Measurements from ENCODE around the gene OVCA2.

DNA sequence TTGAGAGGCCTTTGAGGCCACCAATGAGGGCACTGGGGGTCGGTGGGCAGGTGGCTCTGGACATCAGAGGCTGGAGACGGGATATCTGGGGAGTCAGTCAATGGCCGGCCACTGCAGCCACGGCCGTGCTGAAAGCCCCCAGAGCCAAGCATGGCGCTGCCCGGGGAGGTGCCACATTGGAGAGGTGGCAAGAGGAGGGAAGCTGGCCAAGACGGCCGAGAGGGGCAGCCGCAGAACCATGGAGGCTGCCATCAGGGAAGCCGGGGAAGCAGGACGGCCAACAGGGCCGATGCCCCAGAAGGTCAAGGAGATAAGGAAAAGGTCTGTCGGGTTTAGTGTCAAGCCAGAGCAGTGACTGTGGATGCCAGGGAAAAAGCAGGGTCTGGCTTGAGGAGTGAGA, 26.5 kb upstream of the OVCA2 start:
- TF ChIP-seq, protein P1, sequence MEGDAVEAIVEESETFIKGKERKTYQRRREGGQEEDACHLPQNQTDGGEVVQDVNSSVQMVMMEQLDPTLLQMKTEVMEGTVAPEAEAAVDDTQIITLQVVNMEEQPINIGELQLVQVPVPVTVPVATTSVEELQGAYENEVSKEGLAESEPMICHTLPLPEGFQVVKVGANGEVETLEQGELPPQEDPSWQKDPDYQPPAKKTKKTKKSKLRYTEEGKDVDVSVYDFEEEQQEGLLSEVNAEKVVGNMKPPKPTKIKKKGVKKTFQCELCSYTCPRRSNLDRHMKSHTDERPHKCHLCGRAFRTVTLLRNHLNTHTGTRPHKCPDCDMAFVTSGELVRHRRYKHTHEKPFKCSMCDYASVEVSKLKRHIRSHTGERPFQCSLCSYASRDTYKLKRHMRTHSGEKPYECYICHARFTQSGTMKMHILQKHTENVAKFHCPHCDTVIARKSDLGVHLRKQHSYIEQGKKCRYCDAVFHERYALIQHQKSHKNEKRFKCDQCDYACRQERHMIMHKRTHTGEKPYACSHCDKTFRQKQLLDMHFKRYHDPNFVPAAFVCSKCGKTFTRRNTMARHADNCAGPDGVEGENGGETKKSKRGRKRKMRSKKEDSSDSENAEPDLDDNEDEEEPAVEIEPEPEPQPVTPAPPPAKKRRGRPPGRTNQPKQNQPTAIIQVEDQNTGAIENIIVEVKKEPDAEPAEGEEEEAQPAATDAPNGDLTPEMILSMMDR (IDR thresholded peaks at IDR 0.05), result no peak
- TF ChIP-seq EP300 (IDR thresholded peaks at IDR 0.05) (no peak), CBX2 (IDR thresholded peaks at IDR 0.05; ENCODE audit: borderline replicate concordance, low read depth) (no peak), HDAC2 (IDR thresholded peaks at IDR 0.05) (no peak), ZFP36 (IDR thresholded peaks at IDR 0.05; ENCODE audit: borderline replicate concordance, partially characterized antibody) (no peak), POLR2A (IDR thresholded peaks at IDR 0.05; ENCODE audit: low read length) (no peak)
- TF ChIP-seq, protein P2, sequence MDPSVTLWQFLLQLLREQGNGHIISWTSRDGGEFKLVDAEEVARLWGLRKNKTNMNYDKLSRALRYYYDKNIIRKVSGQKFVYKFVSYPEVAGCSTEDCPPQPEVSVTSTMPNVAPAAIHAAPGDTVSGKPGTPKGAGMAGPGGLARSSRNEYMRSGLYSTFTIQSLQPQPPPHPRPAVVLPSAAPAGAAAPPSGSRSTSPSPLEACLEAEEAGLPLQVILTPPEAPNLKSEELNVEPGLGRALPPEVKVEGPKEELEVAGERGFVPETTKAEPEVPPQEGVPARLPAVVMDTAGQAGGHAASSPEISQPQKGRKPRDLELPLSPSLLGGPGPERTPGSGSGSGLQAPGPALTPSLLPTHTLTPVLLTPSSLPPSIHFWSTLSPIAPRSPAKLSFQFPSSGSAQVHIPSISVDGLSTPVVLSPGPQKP (IDR thresholded peaks at IDR 0.05; ENCODE audit: low read depth, low read length), result no peak

Measured in A549 (cell line).